H1 (cell line): Measurements from ENCODE around the gene DAB2IP. TPM values are rescaled to one million over a fixed set of nuclear protein-coding genes. Genes with fewer than 3 reads are reported as not detected.

Experiments used
- CTCF ChIA-PET: fragments of 300-600 bp; sonication (Branson Sonifier 250); formaldehyde crosslinking; loops from one replicate; lab custom pipeline; 2021; ENCODE audit not compliant: partially characterized antibody; lab: Charles Lee
- POLR2A ChIA-PET: fragments of 300-600 bp; sonication (Branson Sonifier 250); formaldehyde crosslinking; loops from one replicate; lab custom pipeline; 2021; ENCODE audit warnings: inconsistent platforms; ENCODE audit not compliant: partially characterized antibody; lab: Charles Lee
- DNase-seq, 2 experiments: peaks; one replicate each; pipeline versions ENCODE4 v3.0.0 to v3.0.0-alpha.2; 2010 to 2022; ENCODE audit warnings: low spot score in 2 of 2, low read depth in 1 of 2, mixed read lengths in 1 of 2
- FAIRE-seq: peaks from 2 replicates; lab custom pipeline; 2011; peaks lifted over from hg19 to GRCh38; lab: Jason Lieb, UNC
- H2AFZ ChIP-seq: 2 replicates; pipeline ENCODE4 v1.8.1; 2012; ENCODE audit warnings: low read length, inconsistent platforms
- H2AK5ac ChIP-seq: 2 replicates; pipeline ENCODE4 v1.6.1; 2013; ENCODE audit warnings: low read depth, low read length
- H2BK120ac ChIP-seq: replicated peaks from 2 replicates; pipeline ENCODE3; 2013; ENCODE audit warnings: low read depth, low read length, inconsistent platforms
- H2BK12ac ChIP-seq: 2 replicates; pipeline ENCODE4 v1.6.1; 2013; ENCODE audit warnings: low read depth, low read length
- H2BK15ac ChIP-seq: 2 replicates; pipeline ENCODE4 v1.6.1; 2013; ENCODE audit warnings: low read length
- H2BK20ac ChIP-seq: 2 replicates; pipeline ENCODE4 v1.6.1; 2013; ENCODE audit warnings: low read length
- H2BK5ac ChIP-seq: 2 replicates; pipeline ENCODE4 v1.6.1; 2013; ENCODE audit warnings: low read depth, low read length
- H3K14ac ChIP-seq: 2 replicates; pipeline ENCODE4 v1.6.1; 2013; ENCODE audit warnings: inconsistent platforms; ENCODE audit not compliant: insufficient read length
- H3K18ac ChIP-seq: 2 replicates; pipeline ENCODE4 v1.6.1; 2013; ENCODE audit warnings: low read length; ENCODE audit errors: extremely low read depth
- H3K23ac ChIP-seq: 2 replicates; pipeline ENCODE4 v1.6.1; 2013; ENCODE audit warnings: inconsistent platforms; ENCODE audit not compliant: insufficient read length
- H3K23me2 ChIP-seq: 2 replicates; pipeline ENCODE4 v1.6.1; 2013; ENCODE audit warnings: low read depth, low read length
- H3K27ac ChIP-seq: 2 replicates; pipeline ENCODE4 v1.6.1; 2011; ENCODE audit warnings: low read depth, low read length, inconsistent platforms
- H3K27me3 ChIP-seq, 4 experiments: replicated peaks in 1 of 4; 1 replicate in 1 of 4; 2 replicates in 3 of 4; pipeline versions ENCODE4 v1.6.1 to v1.8.1; 2011 to 2013; ENCODE audit warnings: low read length in 3 of 4, mild to moderate bottlenecking in 3 of 4, inconsistent platforms in 2 of 4, mixed read lengths in 2 of 4, moderate library complexity in 1 of 4; ENCODE audit not compliant: control insufficient read depth in 3 of 4, insufficient read depth in 3 of 4; ENCODE audit errors: extremely low read depth in 1 of 4
- H3K36me3 ChIP-seq, 4 experiments: 2 replicates each; pipeline versions ENCODE4 v1.6.1 to v1.8.1; 2011 to 2013; ENCODE audit warnings: mild to moderate bottlenecking in 4 of 4, low read length in 3 of 4, moderate library complexity in 2 of 4, control low read depth in 1 of 4, inconsistent platforms in 1 of 4; ENCODE audit not compliant: insufficient read depth in 4 of 4, control insufficient read depth in 2 of 4
- H3K4ac ChIP-seq: replicated peaks from 2 replicates; pipeline ENCODE3; 2013; ENCODE audit warnings: low read length, low read depth, mixed read lengths, inconsistent platforms; ENCODE audit not compliant: insufficient read length
- H3K4me1 ChIP-seq, 4 experiments: replicated peaks in 1 of 4; 1 replicate in 1 of 4; 2 replicates in 3 of 4; pipeline versions ENCODE4 v1.6.1 to v1.8.1; 2011 to 2013; ENCODE audit warnings: low read length in 3 of 4, inconsistent platforms in 2 of 4, mixed read lengths in 1 of 4; ENCODE audit not compliant: insufficient read depth in 4 of 4, control insufficient read depth in 3 of 4
- H3K4me2 ChIP-seq, 2 experiments: 2 replicates each; pipeline versions ENCODE4 v1.6.1 to v1.8.1; 2011 to 2013; ENCODE audit warnings: low read depth in 2 of 2, low read length in 2 of 2, control low read depth in 1 of 2, inconsistent platforms in 1 of 2, mild to moderate bottlenecking in 1 of 2; ENCODE audit not compliant: insufficient read depth in 1 of 2
- H3K4me3 ChIP-seq, 4 experiments: fragments of 200-600, 300-600 bp in 1 of 4; sonication (generic), shearing (Covaris generic), sonication (Bioruptor Twin) in 1 of 4; 2 replicates each; pipeline versions ENCODE4 v1.5.1 to v1.8.1; 2011 to 2016; ENCODE audit warnings: low read length in 4 of 4, low read depth in 3 of 4, control low read depth in 2 of 4, inconsistent platforms in 2 of 4, mild to moderate bottlenecking in 2 of 4, mixed read lengths in 1 of 4, moderate library complexity in 1 of 4; ENCODE audit not compliant: insufficient read depth in 2 of 4; ENCODE audit errors: extremely low read depth in 1 of 4
- H3K56ac ChIP-seq: replicated peaks from 2 replicates; pipeline ENCODE3; 2013; ENCODE audit warnings: low read depth, mild to moderate bottlenecking, mixed read lengths, low read length, inconsistent platforms; ENCODE audit not compliant: insufficient read length
- H3K79me1 ChIP-seq: 2 replicates; pipeline ENCODE4 v1.6.1; 2013; ENCODE audit warnings: low read depth, low read length, control low read depth
- H3K79me2 ChIP-seq, 2 experiments: 2 replicates each; pipeline versions ENCODE4 v1.6.1 to v1.8.1; 2012 to 2013; ENCODE audit warnings: low read length in 2 of 2, mild to moderate bottlenecking in 2 of 2, inconsistent platforms in 1 of 2; ENCODE audit not compliant: insufficient read depth in 2 of 2, control insufficient read depth in 1 of 2
- H3K9ac ChIP-seq, 4 experiments: replicated peaks in 1 of 4; 1 replicate in 1 of 4; 2 replicates in 3 of 4; pipeline versions ENCODE4 v1.6.1 to v1.8.1; 2011 to 2013; ENCODE audit warnings: low read depth in 3 of 4, low read length in 3 of 4, control low read depth in 2 of 4, mild to moderate bottlenecking in 2 of 4, moderate library complexity in 2 of 4, inconsistent platforms in 1 of 4; ENCODE audit errors: extremely low read depth in 1 of 4
- H3K9me3 ChIP-seq, 2 experiments: 2 replicates each; pipeline versions ENCODE4 v1.6.1 to v1.8.1; 2012 to 2013; ENCODE audit warnings: mild to moderate bottlenecking in 2 of 2, moderate library complexity in 2 of 2, control low read depth in 1 of 2, inconsistent platforms in 1 of 2, low read depth in 1 of 2, low read length in 1 of 2, mixed read lengths in 1 of 2; ENCODE audit not compliant: insufficient read depth in 2 of 2
- H4K20me1 ChIP-seq, 2 experiments: replicated peaks in 1 of 2; 2 replicates each; pipeline versions ENCODE3 to v1.8.1; 2011 to 2013; ENCODE audit warnings: inconsistent platforms in 2 of 2, low read length in 2 of 2, mild to moderate bottlenecking in 1 of 2; ENCODE audit not compliant: insufficient read depth in 2 of 2, control insufficient read depth in 1 of 2
- H4K5ac ChIP-seq: 2 replicates; pipeline ENCODE4 v1.6.1; 2013; ENCODE audit warnings: low read length, low read depth, mixed read lengths, inconsistent platforms; ENCODE audit not compliant: insufficient read length
- H4K8ac ChIP-seq: 2 replicates; pipeline ENCODE4 v1.8.0; 2013; ENCODE audit warnings: mild to moderate bottlenecking, moderate library complexity, low read length, inconsistent platforms; ENCODE audit not compliant: insufficient read depth; ENCODE audit errors: extremely low read depth
- H4K91ac ChIP-seq: replicated peaks from 2 replicates; pipeline ENCODE3; 2013; ENCODE audit warnings: low read length, mixed read lengths, inconsistent platforms; ENCODE audit not compliant: insufficient read length
- ASH2L ChIP-seq: fragments of 200-600, 300-600 bp; sonication (generic); IDR thresholded peaks from one replicate; pipeline ENCODE4 v1.7.1; 2017; ENCODE audit warnings: low read length
- ATF2 ChIP-seq: IDR thresholded peaks from 2 replicates; pipeline ENCODE4 v1.6.1; 2012; ENCODE audit warnings: low read length, inconsistent platforms
- CEBPB ChIP-seq: IDR thresholded peaks from 2 replicates; pipeline ENCODE4 v1.6.1; 2012; ENCODE audit warnings: low read depth, low read length
- CHD1 ChIP-seq: IDR thresholded peaks from 2 replicates; pipeline ENCODE4 v1.6.1; 2012; ENCODE audit warnings: low read depth, low read length, improper control_type of control experiment
- CHD2 ChIP-seq: IDR thresholded peaks from 2 replicates; pipeline ENCODE4 v1.6.1; 2012; ENCODE audit warnings: low read length, improper control_type of control experiment
- CREB1 ChIP-seq: IDR thresholded peaks from 2 replicates; pipeline ENCODE4 v1.6.1; 2012; ENCODE audit warnings: inconsistent platforms
- EP300 ChIP-seq, 2 experiments: IDR thresholded peaks; 1 replicate in 1 of 2; 2 replicates in 1 of 2; pipeline ENCODE4 v1.6.1; 2011 to 2012; ENCODE audit warnings: low read depth in 2 of 2, low read length in 2 of 2, mild to moderate bottlenecking in 2 of 2, borderline replicate concordance in 1 of 2, inconsistent platforms in 1 of 2, moderate library complexity in 1 of 2
- GTF2F1 ChIP-seq: IDR thresholded peaks from 2 replicates; pipeline ENCODE4 v1.6.1; 2012; ENCODE audit warnings: low read depth, low read length, improper control_type of control experiment, borderline replicate concordance
- MAX ChIP-seq: IDR thresholded peaks from 2 replicates; pipeline ENCODE4 v1.6.1; 2012; ENCODE audit warnings: inconsistent platforms
- PHF8 ChIP-seq: fragments of 200-600 bp; sonication (generic); conservative IDR thresholded peaks from 2 replicates; pipeline ENCODE4 v1.7.1; 2012; ENCODE audit warnings: low read depth, mild to moderate bottlenecking, inconsistent platforms, low read length, moderate library complexity
- POLR2AphosphoS5 ChIP-seq: IDR thresholded peaks from 2 replicates; pipeline ENCODE4 v1.6.1; 2011; ENCODE audit warnings: low read depth, low read length
- RAD21 ChIP-seq, 2 experiments: IDR thresholded peaks in 1 of 2; conservative IDR thresholded peaks in 1 of 2; 2 replicates each; pipeline ENCODE4 v1.6.1; 2011; ENCODE audit warnings: low read depth in 2 of 2, low read length in 2 of 2, improper control_type of control experiment in 1 of 2, inconsistent platforms in 1 of 2, mild to moderate bottlenecking in 1 of 2, moderate library complexity in 1 of 2
- RFX5 ChIP-seq: IDR thresholded peaks from 2 replicates; pipeline ENCODE4 v1.6.1; 2011; ENCODE audit warnings: low read depth, low read length, improper control_type of control experiment, borderline replicate concordance
- WGBS, 2 experiments: shearing (Covaris generic) in 1 of 2; methylation state at CpG; one replicate each; pipeline versions ENCODE4 v1.1.6 to v1.1.7; 2013 to 2015; ENCODE audit warnings: low lambda C conversion rate in 2 of 2, mixed read lengths in 2 of 2, inconsistent platforms in 1 of 2, low coverage in 1 of 2, missing lambda C conversion rate in 1 of 2; ENCODE audit not compliant: insufficient replicate concordance in 2 of 2, insufficient coverage in 1 of 2, insufficient read length in 1 of 2; ENCODE audit errors: extremely low coverage in 1 of 2, missing lambda C conversion rate in 1 of 2; 5-methylcytosine and 5-hydroxymethylcytosine counted together
- polyA plus RNA-seq, 7 experiments: library from polyadenylated mRNA; depleted of rRNA in 3 of 7; stranded (reverse) in 5 of 7; unstranded in 2 of 7; fragments of >200 nt in 5 of 7; fragments of 200-250 nt in 2 of 7; gene quantifications; 1 replicate in 5 of 7; 2 replicates in 1 of 7; 4 replicates in 1 of 7; pipeline versions ENCODE4 v1.2.1 to v1.2.3, GENCODE V29; 2011 to 2013; ENCODE audit warnings: missing spikeins in 2 of 7, mixed read lengths in 2 of 7
- total RNA-seq: library from RNA; stranded (reverse); fragmentation: NEBNext Ultra II Directional; extraction: Animal tissue kit (Norgen Biotek cat#: 25700); gene quantifications from 2 replicates; pipeline ENCODE4 v1.2.1, GENCODE V29; 2021

Gene DAB2IP
- total and polyA plus RNA-seq, 2 of the 8 experiments (the other 6 are each of a cell fraction or from before 2014, with no cell fraction given), result 19.7 to 39.5 TPM

GRCh38 chr9:121759996-121760395, 108.6 kb downstream of the DAB2IP start:
- H3K14ac ChIP-seq, result no peak overlapping the region
- no peak overlapping the region for H3K4me3 ChIP-seq
- no peak overlapping the region for H3K9ac ChIP-seq
- FAIRE-seq (no peak), DNase-seq (no peak)
- peaks cover 0 to under 1% (median 0%) of the 10 kb centered on the region in 4 experiments; a peak in 2 of 7 replicates for H3K4me1 ChIP-seq
- H2BK20ac ChIP-seq, result no peak overlapping the region
- H3K27ac ChIP-seq, result no peak overlapping the region
- no peak overlapping the region for H4K8ac ChIP-seq
- H3K4me2 ChIP-seq, result no peak overlapping the region
- H2AFZ ChIP-seq, result no peak overlapping the region
- no peaks in the 10 kb centered on the region for H3K9me3 ChIP-seq
- H3K23me2 ChIP-seq, result no peaks in the 10 kb centered on the region
- peaks cover 11% of the 10 kb centered on the region for H3K79me1 ChIP-seq
- H3K18ac ChIP-seq, result no peak overlapping the region
- ChIA-PET CTCF (interaction anchor here (0.9 to 1.0 kb wide), 2 partner anchors 11 to 57 kb away, joined by 3 to 5 read pairs; no protein-coding TSS in a partner anchor), POLR2A (no interaction called here)
- no peak overlapping the region for H2BK5ac ChIP-seq
- no peak overlapping the region for H2BK120ac ChIP-seq
- no peak overlapping the region for H2BK15ac ChIP-seq
- H4K20me1 ChIP-seq, result peaks cover 12 to 23% of the 10 kb centered on the region in 2 experiments
- H3K79me2 ChIP-seq, result no peaks in the 10 kb centered on the region; a peak in 1 of 4 replicates
- no peaks in the 10 kb centered on the region for H3K27me3 ChIP-seq
- H2AK5ac ChIP-seq, result no peak overlapping the region
- no peak overlapping the region for H4K5ac ChIP-seq
- no peak overlapping the region for H4K91ac ChIP-seq
- 94% methylated on average over 23 of the region's 23 CpGs; no CpG with 5 or more reads in 1 of the 2 experiments for WGBS, 2 experiments
- no peak overlapping the region for H3K4ac ChIP-seq
- no peak overlapping the region for H3K23ac ChIP-seq
- no peak overlapping the region for H3K56ac ChIP-seq
- H2BK12ac ChIP-seq, result no peak overlapping the region
- H3K36me3 ChIP-seq, result peaks cover 0 to 10% (median 7%) of the 10 kb centered on the region in 4 experiments; a peak in 5 of 8 replicates
- TF ChIP-seq RAD21 (IDR thresholded peaks at IDR 0.05 in 1 of 2, conservative IDR thresholded peaks at IDR 0.05 in 1 of 2; ENCODE audit: low read depth in 2 of 2, low read length in 2 of 2), result no peak
- no peak for TF ChIP-seq EP300 (IDR thresholded peaks at IDR 0.05; ENCODE audit: borderline replicate concordance in 1 of 2, low read depth in 2 of 2, low read length in 2 of 2)
- no peak for TF ChIP-seq POLR2AphosphoS5
- TF ChIP-seq CREB1, result no peak
- no peak for TF ChIP-seq GTF2F1
- no peak for TF ChIP-seq MAX
- TF ChIP-seq RFX5, result no peak
- TF ChIP-seq CHD2, result no peak
- no peak for TF ChIP-seq CEBPB
- no peak for TF ChIP-seq ASH2L
- TF ChIP-seq ATF2, result no peak
- TF ChIP-seq CHD1, result no peak
- TF ChIP-seq PHF8, result no peak
